ENCODE results near the gene NUDCD2. TPM values are rescaled to one million over a fixed set of nuclear protein-coding genes. Genes with fewer than 3 reads are reported as not detected.

Gene NUDCD2
- total and polyA plus RNA-seq, 2 donors (not counting 1 experiment from before 2014, with no cell fraction given): 6.8 to 24.4 TPM

- H3K4me1 Mint-ChIP-seq: peaks cover 35% of the 10 kb centered on the region
- peak overlapping the region; percentile 87 for H3K4me3 Mint-ChIP-seq
- CTCF ChIA-PET: interaction anchor here (1.2 to 6.7 kb wide), 2 partner anchors 22 to 28 kb away, joined by 5 to 49 read pairs; partner anchors contain the start of genes HMMR and NUDCD2
- intact Hi-C loops (cut with micrococcal nuclease): loop anchor here (1.0 to 10.0 kb wide), 3 partner anchors 23 to 478 kb away; partner anchors contain the start of genes HMMR, MAT2B and NUDCD2
- Histone ChIP-seq H3K79me2 (ENCODE audit: control insufficient read depth, insufficient read depth, low read length) (peaks cover 26% of the 10 kb centered on the region), H3K27ac (ENCODE audit: low read length in 2 of 2) (peak overlapping the region; percentile 42 to 46), H3K9ac (ENCODE audit: low read length) (peak overlapping the region; percentile 95), H3K4me1 (ENCODE audit: control insufficient read depth in 2 of 2, insufficient read depth in 2 of 2, low read length in 2 of 2) (peaks cover 15 to 23% of the 10 kb centered on the region in 2 donors), H3K4me2 (replicated peaks; ENCODE audit: low read depth, low read length, poor library complexity, severe bottlenecking) (peak overlapping the region; percentile 79), H4K20me1 (ENCODE audit: control insufficient read depth, insufficient read depth, low read length, poor library complexity, severe bottlenecking) (no peaks in the 10 kb centered on the region), H3K4me3 (ENCODE audit: control extremely low read depth in 1 of 5, extremely low read depth in 1 of 5, insufficient read depth in 1 of 5, low read depth in 2 of 5, low read length in 4 of 5) (peak overlapping the region; percentile 55 to 95 (median 83)), H3K9me3 (ENCODE audit: control extremely low read depth in 1 of 3, control insufficient read depth in 2 of 3, insufficient read depth in 1 of 3, low read length in 2 of 3) (no peaks in the 10 kb centered on the region), H2AFZ (ENCODE audit: insufficient read depth, low read depth, low read length, poor library complexity, severe bottlenecking) (peak overlapping the region; percentile 95), H3K36me3 (replicated peaks in 1 of 2; ENCODE audit: control extremely low read depth in 1 of 2, control insufficient read depth in 1 of 2, extremely low read depth in 1 of 2, insufficient read depth in 2 of 2, low read length in 1 of 2) (peaks cover 8 to 15% of the 10 kb centered on the region in 2 experiments), H3K27me3 (replicated peaks in 1 of 4; ENCODE audit: control extremely low read depth in 1 of 4, control insufficient read depth in 3 of 4, insufficient read depth in 4 of 4, low read length in 3 of 4) (no peaks in the 10 kb centered on the region)
- no peaks in the 10 kb centered on the region for H3K27me3 Mint-ChIP-seq
- DNase-seq: no peak
- WGBS (ENCODE audit: insufficient coverage): 0% methylated on average over 2 of the region's 6 CpGs
- TF ChIP-seq, protein P1, sequence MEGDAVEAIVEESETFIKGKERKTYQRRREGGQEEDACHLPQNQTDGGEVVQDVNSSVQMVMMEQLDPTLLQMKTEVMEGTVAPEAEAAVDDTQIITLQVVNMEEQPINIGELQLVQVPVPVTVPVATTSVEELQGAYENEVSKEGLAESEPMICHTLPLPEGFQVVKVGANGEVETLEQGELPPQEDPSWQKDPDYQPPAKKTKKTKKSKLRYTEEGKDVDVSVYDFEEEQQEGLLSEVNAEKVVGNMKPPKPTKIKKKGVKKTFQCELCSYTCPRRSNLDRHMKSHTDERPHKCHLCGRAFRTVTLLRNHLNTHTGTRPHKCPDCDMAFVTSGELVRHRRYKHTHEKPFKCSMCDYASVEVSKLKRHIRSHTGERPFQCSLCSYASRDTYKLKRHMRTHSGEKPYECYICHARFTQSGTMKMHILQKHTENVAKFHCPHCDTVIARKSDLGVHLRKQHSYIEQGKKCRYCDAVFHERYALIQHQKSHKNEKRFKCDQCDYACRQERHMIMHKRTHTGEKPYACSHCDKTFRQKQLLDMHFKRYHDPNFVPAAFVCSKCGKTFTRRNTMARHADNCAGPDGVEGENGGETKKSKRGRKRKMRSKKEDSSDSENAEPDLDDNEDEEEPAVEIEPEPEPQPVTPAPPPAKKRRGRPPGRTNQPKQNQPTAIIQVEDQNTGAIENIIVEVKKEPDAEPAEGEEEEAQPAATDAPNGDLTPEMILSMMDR (IDR thresholded peaks at IDR 0.05): no peak
- TF ChIP-seq EZH2 (IDR thresholded peaks at IDR 0.05; ENCODE audit: borderline replicate concordance, insufficient read depth, low read depth, low read length, poor library complexity, severe bottlenecking): no peak
- H3K9me3 Mint-ChIP-seq (ENCODE audit: insufficient read depth): no peaks in the 10 kb centered on the region
- peak overlapping the region; percentile 93 for H3K27ac Mint-ChIP-seq
- POLR2A ChIA-PET: interaction anchor here (0.9 to 1.8 kb wide), 2 partner anchors 23 to 68 kb away, joined by 3 to 20 read pairs; partner anchors contain the start of genes HMMR, MAT2B and NUDCD2
- no peak for ATAC-seq (ENCODE audit: low read depth)
Measured at GRCh38 chr5:163437011-163437308, 22.9 kb downstream of the NUDCD2 start.

GRCh38 chr5:163436515-163436914, 23.4 kb downstream of the NUDCD2 start:
- POLR2A ChIA-PET: no interaction called here
- H3K4me1 ChIP-seq (ENCODE audit: control insufficient read depth in 2 of 2, insufficient read depth in 2 of 2, low read length in 2 of 2): peaks cover 15 to 23% of the 10 kb centered on the region in 2 donors
- H3K27ac ChIP-seq (ENCODE audit: low read length in 2 of 2): peak overlapping the region; percentile 42 to 46
- H3K9me3 ChIP-seq (ENCODE audit: control extremely low read depth in 1 of 3, control insufficient read depth in 2 of 3, insufficient read depth in 1 of 3, low read length in 2 of 3): no peaks in the 10 kb centered on the region
- H3K27me3 Mint-ChIP-seq: no peaks in the 10 kb centered on the region
- peak overlapping the region; percentile 95 for H2AFZ ChIP-seq (ENCODE audit: insufficient read depth, low read depth, low read length, poor library complexity, severe bottlenecking)
- peak overlapping the region; percentile 28 for H3K27ac Mint-ChIP-seq
- peak overlapping the region; percentile 75 for H3K4me3 Mint-ChIP-seq
- no peaks in the 10 kb centered on the region for H4K20me1 ChIP-seq (ENCODE audit: control insufficient read depth, insufficient read depth, low read length, poor library complexity, severe bottlenecking)
- H3K27me3 ChIP-seq (replicated peaks in 1 of 4; ENCODE audit: control extremely low read depth in 1 of 4, control insufficient read depth in 3 of 4, insufficient read depth in 4 of 4, low read length in 3 of 4): no peaks in the 10 kb centered on the region
- H3K4me1 Mint-ChIP-seq: peaks cover 35% of the 10 kb centered on the region
- peak overlapping the region; percentile 79 for H3K4me2 ChIP-seq (replicated peaks; ENCODE audit: low read depth, low read length, poor library complexity, severe bottlenecking)
- TF ChIP-seq, protein P1 (IDR thresholded peaks at IDR 0.05): no peak
- TF ChIP-seq EZH2 (IDR thresholded peaks at IDR 0.05; ENCODE audit: borderline replicate concordance, insufficient read depth, low read depth, low read length, poor library complexity, severe bottlenecking): no peak
- ATAC-seq (ENCODE audit: low read depth) (no peak), DNase-seq (no peak)
- CTCF ChIA-PET: no interaction called here
- peak overlapping the region; percentile 95 for H3K9ac ChIP-seq (ENCODE audit: low read length)
- intact Hi-C loops (cut with micrococcal nuclease): loop anchor here (10.0 kb wide), 1 partner anchor 478 kb away; no protein-coding TSS in a partner anchor
- peaks cover 4 to 10% of the 10 kb centered on the region in 2 experiments for H3K36me3 ChIP-seq (replicated peaks in 1 of 2; ENCODE audit: control extremely low read depth in 1 of 2, control insufficient read depth in 1 of 2, extremely low read depth in 1 of 2, insufficient read depth in 2 of 2, low read length in 1 of 2)
- peaks cover 26% of the 10 kb centered on the region for H3K79me2 ChIP-seq (ENCODE audit: control insufficient read depth, insufficient read depth, low read length)
- WGBS (ENCODE audit: insufficient coverage): 100% methylated on average over 2 of the region's 4 CpGs
- H3K4me3 ChIP-seq (ENCODE audit: control extremely low read depth in 1 of 5, extremely low read depth in 1 of 5, insufficient read depth in 1 of 5, low read depth in 2 of 5, low read length in 4 of 5): peak overlapping the region in 2 of 5 experiments; percentile 76 to 83
- H3K9me3 Mint-ChIP-seq (ENCODE audit: insufficient read depth): no peaks in the 10 kb centered on the region

All from B cell (primary cell).